Measurements from ENCODE around the gene PRDM10. TPM values are rescaled to one million over a fixed set of nuclear protein-coding genes. Genes with fewer than 3 reads are reported as not detected.

Gene PRDM10
- total RNA-seq, 1 experiment from 2014 or later: 18.1 TPM

DNA sequence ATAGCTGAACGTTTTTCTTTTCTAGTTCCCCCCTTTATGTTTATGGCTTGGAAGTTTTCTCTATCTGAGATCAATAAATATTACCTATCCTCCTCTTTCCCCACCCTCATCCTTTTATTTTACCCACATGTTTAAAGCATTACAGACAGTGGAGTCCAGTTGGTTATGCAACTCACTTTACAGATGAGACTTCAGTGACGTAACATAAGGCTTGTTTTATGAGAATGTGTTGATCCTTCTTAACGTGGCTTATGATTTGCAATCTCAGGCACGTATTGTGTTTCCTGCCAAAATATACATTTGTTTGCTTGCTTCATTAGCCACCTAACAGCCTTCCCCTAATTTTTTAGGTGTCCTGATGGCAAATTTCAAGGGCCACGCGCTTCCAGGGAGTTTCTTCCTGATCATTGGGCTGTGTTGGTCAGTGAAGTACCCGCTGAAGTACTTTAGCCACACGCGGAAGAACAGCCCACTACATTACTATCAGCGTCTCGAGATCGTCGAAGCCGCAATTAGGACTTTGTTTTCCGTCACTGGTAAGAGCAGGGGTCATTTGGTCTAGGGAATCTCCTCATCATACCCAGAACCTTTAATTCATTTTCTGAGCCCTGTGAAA, 150.4 kb downstream of the PRDM10 start:
- DNase-seq (ENCODE audit: low spot score): no peak
- intact Hi-C loops (cut with micrococcal nuclease; ENCODE audit: unreplicated experiment): no loop called here
- H3K27ac ChIP-seq (ENCODE audit: low read depth, low read length, poor library complexity, severe bottlenecking): no peak overlapping the region
- POLR2A ChIA-PET (ENCODE audit: low non-redundant PET): interaction anchor here (0.7 kb wide), 1 partner anchor 374 kb away, joined by 8 read pairs; no protein-coding TSS in a partner anchor
- H3K4me3 ChIP-seq (ENCODE audit: low read depth, low read length, poor library complexity, severe bottlenecking): no peak overlapping the region
- no peaks in the 10 kb centered on the region for H3K36me3 ChIP-seq (ENCODE audit: insufficient read depth, low read length, poor library complexity, severe bottlenecking)
- H3K27me3 ChIP-seq (replicated peaks; ENCODE audit: insufficient read depth, low read depth, low read length, poor library complexity): no peaks in the 10 kb centered on the region
- TF ChIP-seq EZH2 (IDR thresholded peaks at IDR 0.05; ENCODE audit: borderline replicate concordance, low read depth, low read length, poor library complexity, severe bottlenecking): no peak
- TF ChIP-seq, protein P1, sequence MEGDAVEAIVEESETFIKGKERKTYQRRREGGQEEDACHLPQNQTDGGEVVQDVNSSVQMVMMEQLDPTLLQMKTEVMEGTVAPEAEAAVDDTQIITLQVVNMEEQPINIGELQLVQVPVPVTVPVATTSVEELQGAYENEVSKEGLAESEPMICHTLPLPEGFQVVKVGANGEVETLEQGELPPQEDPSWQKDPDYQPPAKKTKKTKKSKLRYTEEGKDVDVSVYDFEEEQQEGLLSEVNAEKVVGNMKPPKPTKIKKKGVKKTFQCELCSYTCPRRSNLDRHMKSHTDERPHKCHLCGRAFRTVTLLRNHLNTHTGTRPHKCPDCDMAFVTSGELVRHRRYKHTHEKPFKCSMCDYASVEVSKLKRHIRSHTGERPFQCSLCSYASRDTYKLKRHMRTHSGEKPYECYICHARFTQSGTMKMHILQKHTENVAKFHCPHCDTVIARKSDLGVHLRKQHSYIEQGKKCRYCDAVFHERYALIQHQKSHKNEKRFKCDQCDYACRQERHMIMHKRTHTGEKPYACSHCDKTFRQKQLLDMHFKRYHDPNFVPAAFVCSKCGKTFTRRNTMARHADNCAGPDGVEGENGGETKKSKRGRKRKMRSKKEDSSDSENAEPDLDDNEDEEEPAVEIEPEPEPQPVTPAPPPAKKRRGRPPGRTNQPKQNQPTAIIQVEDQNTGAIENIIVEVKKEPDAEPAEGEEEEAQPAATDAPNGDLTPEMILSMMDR (conservative IDR thresholded peaks at IDR 0.05; ENCODE audit: low read depth, low read length): no peak
- CTCF ChIA-PET: no interaction called here
- H3K9me3 ChIP-seq (ENCODE audit: low read depth, low read length, poor library complexity, severe bottlenecking): no peaks in the 10 kb centered on the region
- no TSS peak for BruUV-seq (replicated peaks)
- H3K4me1 ChIP-seq (ENCODE audit: insufficient read depth, low read length, poor library complexity, severe bottlenecking): no peaks in the 10 kb centered on the region

Other genes with a start within 250 kb of the PRDM10 start
- gene TMEM45B, start 187.0 kb downstream of the PRDM10 start, total RNA-seq (2021): not detected in 2 replicates
- gene NFRKB, start 107.3 kb downstream of the PRDM10 start, total RNA-seq (2021): 53.6 and 54.5 TPM in 2 replicates
- gene APLP2, start 67.1 kb upstream of the PRDM10 start, total RNA-seq (2021): 175 and 181 TPM in 2 replicates
- 0.17 and 0.30 TPM in 2 replicates for gene ST14, start 156.9 kb upstream of the PRDM10 start, total RNA-seq (2021)

All from A673 (cell line).